Small intestine (tissue), 7 donors: ENCODE data around the gene KDM2A. TPM values are rescaled to one million over a fixed set of nuclear protein-coding genes. Genes with fewer than 3 reads are reported as not detected.
A peak's percentile ranks its signal among the peaks of the same experiment; 100 is the strongest.

Experiments used
- DNase-seq, 2 donors: peaks; one replicate each; pipeline versions ENCODE4 v3.0.0 to v3.0.0-alpha.2; 2013
- FAIRE-seq: peaks from 2 replicates; lab custom pipeline; 2012; peaks lifted over from hg19 to GRCh38; lab: Jason Lieb, UNC
- H3K27ac ChIP-seq, 3 donors: one replicate each; pipeline ENCODE4 v1.5.1; 2013; ENCODE audit warnings: low read length in 2 of 3, mild to moderate bottlenecking in 2 of 3, control low read depth in 1 of 3, inconsistent platforms in 1 of 3, low read depth in 1 of 3, moderate library complexity in 1 of 3
- H3K27me3 ChIP-seq, 3 donors: one replicate each; pipeline ENCODE4 v1.6.1; 2013; ENCODE audit warnings: low read length in 3 of 3, inconsistent platforms in 1 of 3; ENCODE audit not compliant: control insufficient read depth in 3 of 3, insufficient read depth in 3 of 3
- H3K36me3 ChIP-seq, 3 donors: one replicate each; pipeline ENCODE4 v1.6.1; 2013; ENCODE audit warnings: low read length in 3 of 3, inconsistent platforms in 1 of 3, low read depth in 1 of 3, mild to moderate bottlenecking in 1 of 3, moderate library complexity in 1 of 3; ENCODE audit not compliant: control insufficient read depth in 3 of 3, insufficient read depth in 2 of 3
- H3K4me1 ChIP-seq, 3 donors: one replicate each; pipeline ENCODE4 v1.6.1; 2013; ENCODE audit warnings: low read length in 2 of 3, inconsistent platforms in 1 of 3, low read depth in 1 of 3, mild to moderate bottlenecking in 1 of 3, moderate library complexity in 1 of 3; ENCODE audit not compliant: control insufficient read depth in 3 of 3, insufficient read depth in 2 of 3
- H3K4me3 ChIP-seq, 3 donors: one replicate each; pipeline ENCODE4 v1.5.1; 2013; ENCODE audit warnings: low read length in 3 of 3, control low read depth in 1 of 3, inconsistent platforms in 1 of 3, low read depth in 1 of 3, mild to moderate bottlenecking in 1 of 3, moderate library complexity in 1 of 3
- H3K9me3 ChIP-seq, 2 donors: one replicate each; pipeline ENCODE4 v1.6.1; 2013; ENCODE audit warnings: low read depth in 1 of 2, low read length in 1 of 2; ENCODE audit not compliant: control insufficient read depth in 2 of 2, insufficient read depth in 1 of 2
- WGBS, 3 donors: extraction: QIAGEN DNeasy Blood & Tissue Kit; methylation state at CpG; one replicate each; pipeline ENCODE4 v1.1.7; 2013; 5-methylcytosine and 5-hydroxymethylcytosine counted together
- polyA plus RNA-seq, 4 donors: library from polyadenylated mRNA; stranded (reverse) in 3 of 4; unstranded in 1 of 4; fragments of 200-250 nt in 3 of 4; fragments of 120-200 nt in 1 of 4; gene quantifications; one replicate each; pipeline versions ENCODE4 v1.2.1 to v1.2.3, GENCODE V29; 2013
- donor health status: healthy with polysubstance abuse.
- donor health status: control.
- donor health status: control.
- donor health status: Bipolar disorder and iron deficiency.
- donor health status: healthy.

Gene KDM2A
- polyA plus RNA-seq, 4 donors, result 19.2 to 59.8 (median 24.7) TPM

GRCh38 chr11:67245046-67245445, 126.0 kb downstream of the KDM2A start:
- Histone ChIP-seq H3K36me3 (peaks cover 28 to 55% (median 41%) of the 10 kb centered on the region in 3 donors), H3K4me1 (peaks cover 0 to 22% (median 2%) of the 10 kb centered on the region in 3 donors), H3K9me3 (no peaks in the 10 kb centered on the region), H3K27me3 (no peaks in the 10 kb centered on the region), H3K27ac (no peak overlapping the region), H3K4me3 (no peak overlapping the region)
- FAIRE-seq (no peak), DNase-seq (no peak)
- 93 to 95% (median 94%) methylated on average over 11 of the region's 11 CpGs for WGBS, 3 donors

GRCh38 chr11:67247946-67248550, 129.0 kb downstream of the KDM2A start:
- DNase-seq, result no peak
- H3K4me1 ChIP-seq, result peaks cover 0 to under 1% (median 0%) of the 10 kb centered on the region in 3 donors
- FAIRE-seq, result no peak
- no peaks in the 10 kb centered on the region for H3K9me3 ChIP-seq
- no peak overlapping the region for H3K4me3 ChIP-seq
- no peak overlapping the region for H3K27ac ChIP-seq
- H3K27me3 ChIP-seq, result no peaks in the 10 kb centered on the region
- 91 to 94% (median 92%) methylated on average over 5 of the region's 5 CpGs for WGBS, 3 donors
- peaks cover 39 to 74% (median 62%) of the 10 kb centered on the region in 3 donors for H3K36me3 ChIP-seq

- Histone ChIP-seq H3K9me3 (no peaks in the 10 kb centered on the region), H3K4me3 (no peak overlapping the region), H3K27me3 (no peaks in the 10 kb centered on the region), H3K4me1 (peaks cover 0 to 6% (median 0%) of the 10 kb centered on the region in 3 donors), H3K27ac (no peak overlapping the region), H3K36me3 (peaks cover 43 to 74% (median 66%) of the 10 kb centered on the region in 3 donors)
- DNase-seq (no peak), FAIRE-seq (no peak)
Measured at GRCh38 chr11:67248653-67249052, 129.6 kb downstream of the KDM2A start.

GRCh38 chr11:67250059-67251043, 131.3 kb downstream of the KDM2A start:
- peaks cover 44 to 78% (median 71%) of the 10 kb centered on the region in 3 donors for H3K36me3 ChIP-seq
- H3K9me3 ChIP-seq, result no peaks in the 10 kb centered on the region
- FAIRE-seq, result no peak
- WGBS, 3 donors, result 93 to 96% (median 94%) methylated on average over 35 to 37 of the region's 37 CpGs
- no peak for DNase-seq
- no peak overlapping the region for H3K4me3 ChIP-seq
- H3K27me3 ChIP-seq, result no peaks in the 10 kb centered on the region
- H3K27ac ChIP-seq, result no peak overlapping the region
- H3K4me1 ChIP-seq, result peaks cover 0 to 9% (median 0%) of the 10 kb centered on the region in 3 donors

GRCh38 chr11:67251841-67252240, 132.8 kb downstream of the KDM2A start:
- Histone ChIP-seq H3K4me3 (no peak overlapping the region), H3K36me3 (peaks cover 38 to 84% (median 68%) of the 10 kb centered on the region in 3 donors), H3K9me3 (no peaks in the 10 kb centered on the region), H3K27ac (no peak overlapping the region), H3K27me3 (no peaks in the 10 kb centered on the region), H3K4me1 (peaks cover 0 to 9% (median 0%) of the 10 kb centered on the region in 3 donors)
- DNase-seq (no peak), FAIRE-seq (no peak)
- 87 to 100% (median 93%) methylated on average over 1 of the region's 1 CpG for WGBS, 3 donors

- FAIRE-seq, result no peak
- WGBS, 3 donors, result 76 to 91% (median 82%) methylated on average over 4 of the region's 4 CpGs
- Histone ChIP-seq H3K4me3 (no peak overlapping the region), H3K27me3 (no peaks in the 10 kb centered on the region), H3K9me3 (no peaks in the 10 kb centered on the region), H3K36me3 (peaks cover 38 to 81% (median 67%) of the 10 kb centered on the region in 3 donors), H3K27ac (no peak overlapping the region), H3K4me1 (peaks cover 0 to 9% (median 0%) of the 10 kb centered on the region in 3 donors)
- DNase-seq, result peak; percentile 38 to 43
Measured at GRCh38 chr11:67252831-67253239, 133.8 kb downstream of the KDM2A start.

- peak in 1 of 2 donors; percentile 36 for DNase-seq
- FAIRE-seq, result no peak
Measured at GRCh38 chr11:67253872-67254624, 135.0 kb downstream of the KDM2A start.

GRCh38 chr11:67254798-67255197, 135.7 kb downstream of the KDM2A start:
- Histone ChIP-seq H3K4me1 (peaks cover 0 to 9% (median 0%) of the 10 kb centered on the region in 3 donors), H3K27ac (no peak overlapping the region), H3K27me3 (no peaks in the 10 kb centered on the region), H3K9me3 (no peaks in the 10 kb centered on the region), H3K36me3 (peaks cover 30 to 74% (median 53%) of the 10 kb centered on the region in 3 donors), H3K4me3 (no peak overlapping the region)
- no peak for DNase-seq
- no peak for FAIRE-seq
- 85 to 90% (median 86%) methylated on average over 15 of the region's 15 CpGs for WGBS, 3 donors

More at GRCh38 chr11:67253872-67254624, 135.0 kb downstream of the KDM2A start:
- H3K27ac ChIP-seq, result peak overlapping the region in 1 of 3 donors; percentile 14
- peaks cover 30 to 78% (median 58%) of the 10 kb centered on the region in 3 donors for H3K36me3 ChIP-seq
- no peaks in the 10 kb centered on the region for H3K27me3 ChIP-seq
- no peaks in the 10 kb centered on the region for H3K9me3 ChIP-seq
- H3K4me3 ChIP-seq, result no peak overlapping the region
- WGBS, 3 donors, result 94% methylated on average over 14 of the region's 14 CpGs
- H3K4me1 ChIP-seq, result peaks cover 0 to 9% (median 0%) of the 10 kb centered on the region in 3 donors
